Activated CD4-positive, alpha-beta T cell treated with anti-CD3 and anti-CD28 coated beads, Interleukin-2, amount 50 U/mL, for 16 hours (primary cell): ENCODE results near the gene MMP25.

Experiments used
- DNase-seq: peaks from one replicate; pipeline ENCODE4 v3.0.0-alpha.2; 2020

Gene MMP25

DNA sequence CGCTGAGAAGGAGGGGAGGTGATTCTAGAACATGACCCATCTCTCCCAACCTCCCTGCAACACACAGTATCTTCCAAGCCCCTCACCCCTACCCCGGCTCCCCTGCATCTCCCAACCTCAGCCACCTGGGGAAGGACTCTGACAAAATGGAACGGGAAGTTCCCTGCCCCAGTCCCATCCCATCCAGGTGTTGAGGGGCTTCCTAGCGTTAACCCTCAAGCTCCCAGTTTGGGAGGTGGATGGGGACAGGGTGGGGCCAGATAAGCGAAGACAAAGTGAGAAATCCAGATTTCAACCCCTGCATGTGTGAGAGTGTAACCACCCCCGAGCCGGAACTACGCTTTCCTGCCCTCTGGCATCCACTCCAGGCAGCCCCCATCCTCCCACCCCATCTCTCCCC is 50.9 kb downstream of the MMP25 start:
- no peak for DNase-seq

DNA sequence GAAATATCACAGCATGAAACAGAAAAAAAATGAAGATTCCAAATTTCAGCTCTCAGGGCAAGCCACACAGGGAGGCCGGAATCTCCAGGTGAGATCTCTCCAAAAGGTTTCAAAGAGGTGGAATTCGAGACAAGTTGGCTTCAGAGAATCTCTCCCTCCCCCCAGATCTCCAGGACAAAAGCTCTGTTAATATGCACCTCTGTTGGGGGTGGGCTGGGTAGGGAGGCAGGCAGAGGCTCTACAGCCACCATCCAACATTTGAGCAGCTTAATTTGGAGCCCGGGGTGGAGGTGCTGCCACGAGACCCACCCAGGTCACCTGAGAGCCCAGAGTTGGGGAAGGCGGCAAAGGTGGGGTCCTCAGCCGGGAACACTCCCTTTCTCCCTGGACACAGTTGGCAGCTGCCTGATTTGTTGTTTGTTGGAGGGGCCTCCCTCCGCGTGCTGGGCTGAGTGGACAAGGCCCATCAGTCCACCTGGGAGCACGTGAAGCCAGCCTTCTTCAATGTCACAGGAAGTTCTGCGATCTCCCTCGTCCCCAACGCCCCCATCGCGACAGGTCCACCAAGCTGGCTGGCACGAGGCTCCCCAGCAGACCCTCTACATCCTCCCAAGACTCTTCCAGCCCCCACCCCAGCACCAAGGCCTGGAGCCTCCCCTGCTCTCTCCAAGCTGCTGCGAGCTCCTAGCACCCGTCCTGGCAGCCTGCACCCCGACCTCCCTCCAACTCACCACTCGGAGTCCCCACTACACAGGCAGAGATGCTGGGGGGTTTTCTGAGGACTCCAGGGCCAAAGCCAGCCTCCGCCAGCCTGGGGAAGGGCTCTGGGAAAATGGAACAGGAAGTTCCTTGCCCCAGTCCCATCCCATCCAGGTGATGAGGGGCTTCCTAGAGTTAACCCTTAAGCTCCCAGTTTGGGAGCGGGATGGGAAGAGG is 52.4 kb downstream of the MMP25 start, which contains the start of gene ZSCAN10:
Gene ZSCAN10, minus strand, starts transcription at position 836 of the 936 bp plus-strand sequence. CDS start 6,357 bp downstream, outside the sequence.
- no peak for DNase-seq

DNA sequence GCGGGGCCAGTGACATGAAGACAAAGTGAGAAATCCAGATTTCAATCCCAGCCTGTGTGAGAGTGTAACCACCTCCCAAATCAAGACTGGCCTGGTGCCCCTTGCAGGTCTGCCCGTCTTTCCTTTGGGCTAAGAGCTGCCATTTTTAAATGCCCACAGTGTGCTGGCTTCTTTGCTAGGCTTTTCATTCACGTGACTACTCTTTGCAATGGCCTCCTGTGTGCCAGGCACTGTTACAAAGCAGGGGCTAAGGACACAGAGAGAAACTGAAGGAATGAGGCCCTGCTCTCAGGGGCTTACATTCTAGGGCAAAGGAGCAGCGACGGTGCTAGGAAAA is 53.0 kb downstream of the MMP25 start:
- DNase-seq = no peak

DNA sequence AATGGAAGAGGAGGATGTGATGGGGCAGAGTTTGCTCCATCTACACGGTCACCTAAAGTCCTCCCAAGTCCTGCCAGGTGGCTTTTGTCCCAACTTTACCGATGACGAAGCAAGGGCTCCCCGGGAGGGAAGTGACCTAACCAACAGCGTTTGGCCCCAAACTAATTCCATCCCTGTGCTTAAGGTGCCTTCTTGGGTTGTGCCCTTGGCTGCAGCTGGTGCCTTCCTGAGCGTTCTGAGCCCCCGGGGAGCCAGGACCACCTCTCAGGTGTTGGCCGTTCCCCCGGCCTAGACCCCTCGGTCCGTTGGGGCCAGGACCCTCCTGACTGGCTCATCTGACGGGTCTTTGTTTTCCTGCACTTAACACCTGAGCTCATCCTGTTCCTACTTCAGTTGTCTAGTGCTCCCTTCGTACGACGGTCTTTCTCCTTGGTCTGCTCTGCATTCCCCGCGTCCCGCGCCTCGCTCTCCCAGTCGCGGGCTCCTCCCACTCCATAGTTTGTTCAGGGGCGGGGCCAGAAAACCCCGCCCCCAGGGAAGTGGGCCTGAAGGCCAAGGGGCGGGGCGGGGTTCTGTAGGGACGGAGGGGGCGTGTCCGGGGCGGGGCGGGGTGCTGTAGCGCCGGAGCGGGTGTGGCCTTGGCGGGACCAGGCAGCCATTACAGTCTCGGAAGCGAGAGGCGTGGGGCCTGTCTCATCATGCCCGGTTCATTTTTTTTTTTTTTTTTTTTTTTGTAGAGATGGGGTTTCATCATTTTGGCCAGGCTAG is 53.6 kb downstream of the MMP25 start:
- peak; percentile 95 for DNase-seq

DNA sequence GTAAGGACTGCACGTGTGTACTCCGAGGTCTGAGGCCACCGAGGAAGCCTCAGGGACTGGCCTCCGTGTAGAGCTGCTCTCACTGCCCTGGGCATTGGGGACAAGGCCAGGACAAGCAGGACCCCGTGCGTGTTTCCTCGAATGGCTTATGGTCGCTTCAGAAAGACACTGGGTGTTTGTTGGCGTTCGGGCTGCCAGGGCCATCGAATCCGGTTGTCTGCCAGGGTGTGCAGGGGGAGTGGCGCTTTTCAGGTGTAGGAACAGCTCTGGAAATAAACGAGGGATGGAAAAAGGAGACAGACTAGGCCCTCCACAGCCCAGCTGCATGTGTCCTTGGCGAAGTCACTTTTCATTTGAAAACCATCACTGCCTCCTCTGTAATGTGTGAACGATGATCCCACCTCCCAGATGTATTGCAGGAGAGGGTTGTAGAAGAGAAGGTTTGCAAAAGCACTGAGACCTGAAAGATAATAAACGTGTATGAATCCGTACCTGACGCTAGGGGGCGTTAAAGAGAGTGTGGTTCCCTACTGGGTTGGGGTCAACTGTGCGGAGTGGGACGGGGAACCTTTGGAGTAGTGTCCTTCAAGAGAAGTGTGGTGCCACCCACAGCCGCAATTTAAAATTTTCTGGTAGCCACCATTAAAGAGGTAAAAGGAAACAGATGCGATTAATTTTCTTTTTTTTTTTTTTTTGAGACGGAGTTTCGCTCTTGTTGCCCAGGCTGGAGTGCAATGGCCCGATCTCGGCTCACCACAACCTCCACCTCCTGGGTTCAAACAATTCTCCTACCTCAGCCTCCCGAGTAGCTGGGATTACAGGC is 54.9 kb downstream of the MMP25 start:
- peak; percentile 80 for DNase-seq

DNA sequence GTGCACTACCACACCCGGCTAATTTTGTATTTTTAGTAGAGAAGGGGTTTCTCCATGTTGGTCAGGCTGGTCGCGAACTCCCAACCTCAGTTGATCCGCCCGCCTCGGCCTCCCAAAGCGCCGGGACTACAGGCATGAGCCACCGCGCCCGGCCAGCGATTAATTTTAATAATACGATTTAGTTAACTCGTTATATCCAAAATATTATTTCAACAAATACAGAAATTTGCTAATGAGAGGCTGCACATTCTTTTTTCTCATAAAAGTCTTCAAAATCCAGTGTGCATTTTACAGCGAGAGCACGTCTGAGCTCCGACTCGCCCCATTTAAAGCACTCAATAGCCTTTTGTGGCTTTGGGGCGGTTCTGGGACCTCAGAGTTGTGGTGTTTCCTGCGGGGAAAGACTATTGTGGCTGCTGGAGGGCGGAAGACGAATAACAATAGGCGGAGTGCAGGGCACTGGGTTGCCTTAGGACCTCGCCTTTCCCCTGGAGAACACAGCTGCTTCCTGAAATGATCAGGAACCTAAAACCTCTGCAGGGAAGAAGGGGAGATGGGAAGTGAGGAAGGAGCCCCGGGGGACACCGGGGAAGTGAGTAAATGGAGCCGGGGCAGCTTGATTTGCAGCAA is 55.6 kb downstream of the MMP25 start:
- DNase-seq = peak; percentile 54

DNA sequence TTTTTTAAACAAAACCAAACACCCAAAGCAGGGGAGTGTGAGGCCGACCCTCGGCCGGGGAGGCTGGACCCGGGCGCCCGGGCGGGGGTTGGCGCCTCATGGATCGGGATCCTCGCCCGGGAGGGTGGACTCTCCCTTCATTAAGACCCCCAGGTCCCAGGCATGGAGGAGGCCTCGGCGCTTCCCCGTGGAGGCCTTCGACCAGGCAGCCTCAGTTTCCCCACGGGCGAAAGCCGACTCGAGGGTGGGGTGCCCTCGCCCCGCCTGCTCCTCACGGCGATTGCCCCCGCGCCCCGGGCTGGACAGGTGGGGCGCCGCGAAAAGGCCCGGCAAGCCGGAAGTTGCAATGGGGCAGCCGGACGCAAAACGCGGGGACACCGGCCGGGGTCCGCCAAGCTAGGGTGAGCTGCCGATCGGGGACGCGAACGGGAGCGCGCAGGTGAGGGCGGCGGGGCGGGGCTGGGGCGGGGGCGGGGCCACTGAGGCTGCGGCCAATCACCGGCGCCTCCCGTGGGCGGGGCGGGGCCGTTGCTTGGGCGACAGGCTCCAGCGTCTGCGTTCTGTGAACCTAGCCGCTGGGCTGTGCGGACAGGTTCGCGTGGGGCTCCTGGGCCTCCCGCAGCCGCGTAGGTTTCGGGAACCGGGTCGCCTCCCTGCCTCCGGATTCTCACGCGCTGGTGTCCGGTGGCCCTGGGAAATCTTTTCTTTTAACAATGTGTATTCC is 60.0 kb downstream of the MMP25 start:
- peak; percentile 95 for DNase-seq
